HG03196 (cell line): ENCODE results near the gene GNPTAB.
"Not testable (repeated sequence)": the region's sequence is repeated elsewhere in the genome, so short reads cannot be mapped to it uniquely, and the experiment has no call there.

Experiments
- ATAC-seq: cut with Tn5 transposase; IDR thresholded peaks from one replicate; pipeline ENCODE4 v1.9.1; 2021; ENCODE audit not compliant: unreplicated experiment

The GNPTAB gene

DNA sequence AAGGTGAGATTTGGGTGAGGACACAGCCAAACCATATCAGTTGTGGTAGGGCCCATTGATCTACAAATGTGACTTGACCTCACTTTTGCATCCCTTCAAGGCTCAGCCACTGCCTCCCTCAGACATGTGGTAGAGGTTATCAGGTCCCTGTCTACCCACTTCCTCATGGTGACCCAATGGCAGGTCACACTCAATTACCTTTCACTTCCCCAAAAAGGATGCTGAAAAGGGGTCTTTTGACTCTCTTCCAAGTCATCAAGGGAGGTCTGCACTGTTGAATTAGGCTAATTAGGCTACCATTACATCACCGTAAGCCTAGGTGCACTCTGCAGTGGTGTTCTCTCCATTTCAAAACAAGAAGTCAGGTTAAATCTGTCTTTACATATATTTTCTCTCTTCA, 24.0 kb upstream of the GNPTAB start:
- ATAC-seq, result peak; percentile 49

DNA sequence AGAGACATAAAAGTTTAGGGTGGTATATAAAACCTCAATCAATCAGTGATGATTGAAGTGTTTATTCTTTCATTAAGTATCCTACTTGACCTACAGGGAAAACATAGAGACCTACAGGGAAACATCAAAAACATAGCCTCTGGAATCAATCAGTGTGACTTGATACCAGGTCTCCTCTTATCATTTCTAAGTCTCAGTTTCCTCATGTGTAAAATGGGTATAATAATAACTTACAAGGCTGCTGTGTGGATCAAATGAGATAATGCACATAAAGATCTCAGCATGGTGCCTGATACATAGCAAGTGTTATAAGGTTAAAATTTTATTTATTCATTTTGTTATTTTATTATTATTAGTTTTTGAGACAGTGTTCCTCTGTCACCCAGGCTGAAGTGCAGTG, 22.2 kb upstream of the GNPTAB start:
- ATAC-seq, result no peak

DNA sequence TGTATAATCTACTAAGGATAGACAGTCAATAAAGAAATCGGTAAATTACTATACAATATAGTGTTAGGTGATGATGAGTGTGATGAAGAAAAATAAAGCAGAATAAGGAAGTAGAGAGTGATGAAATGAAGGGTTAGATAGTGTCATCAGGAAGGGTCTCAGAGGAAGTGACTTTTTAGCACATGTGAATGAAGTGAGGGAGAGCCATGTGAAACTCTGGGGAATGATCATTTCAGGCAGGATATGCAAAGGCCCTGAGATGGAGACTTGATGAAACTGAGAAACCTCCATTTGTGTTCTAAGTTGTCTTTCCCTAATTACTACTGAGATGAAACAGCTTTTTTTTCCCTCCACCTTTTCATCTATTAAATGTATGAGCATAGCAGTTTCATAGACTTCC, 19.4 kb upstream of the GNPTAB start:
- no peak for ATAC-seq

DNA sequence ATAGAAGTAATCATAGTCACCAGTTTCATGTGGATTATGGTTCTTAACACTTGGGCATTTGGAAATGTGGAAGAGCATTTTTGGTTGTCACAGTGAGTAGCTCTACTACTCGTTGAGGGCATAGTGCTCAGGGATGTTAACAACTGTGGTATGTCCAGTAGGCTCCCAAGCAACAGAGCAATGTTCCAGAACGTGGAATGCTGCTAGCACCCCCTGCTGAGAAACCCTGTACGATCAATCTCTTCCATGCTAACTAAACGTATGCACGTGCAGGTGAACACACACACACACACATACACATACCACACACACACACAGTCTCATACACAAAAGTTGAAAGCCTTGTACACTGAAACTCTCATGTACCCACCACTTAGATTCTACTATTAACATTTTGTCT, 16.6 kb upstream of the GNPTAB start:
- ATAC-seq, result no peak

DNA sequence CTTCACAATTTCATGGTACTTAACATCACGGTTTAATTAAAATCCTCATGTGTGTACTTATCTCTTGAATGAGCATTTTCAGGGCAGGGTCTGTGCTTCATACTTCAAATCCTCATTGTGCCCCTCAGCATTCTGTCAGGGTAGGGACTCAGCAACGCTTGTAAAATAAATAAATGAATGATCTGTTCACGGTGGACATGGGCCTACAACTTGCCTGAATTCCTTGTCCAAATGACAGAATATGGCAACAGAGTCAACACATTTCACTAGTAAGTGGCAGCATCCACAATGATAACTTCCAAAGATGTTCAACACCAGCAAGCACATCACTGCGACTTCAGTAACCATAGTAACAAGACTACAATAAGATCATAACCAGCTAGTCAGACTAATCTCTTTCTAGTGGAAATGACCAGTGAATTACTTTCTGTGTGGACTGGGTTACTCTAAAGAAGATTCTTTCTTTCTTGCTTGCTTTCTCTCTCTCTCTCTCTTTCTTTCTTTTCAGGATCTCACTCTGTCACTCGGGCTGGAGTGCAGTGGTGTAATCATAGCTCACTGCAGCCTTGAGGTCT, 14.5 kb upstream of the GNPTAB start:
- no peak for ATAC-seq

DNA sequence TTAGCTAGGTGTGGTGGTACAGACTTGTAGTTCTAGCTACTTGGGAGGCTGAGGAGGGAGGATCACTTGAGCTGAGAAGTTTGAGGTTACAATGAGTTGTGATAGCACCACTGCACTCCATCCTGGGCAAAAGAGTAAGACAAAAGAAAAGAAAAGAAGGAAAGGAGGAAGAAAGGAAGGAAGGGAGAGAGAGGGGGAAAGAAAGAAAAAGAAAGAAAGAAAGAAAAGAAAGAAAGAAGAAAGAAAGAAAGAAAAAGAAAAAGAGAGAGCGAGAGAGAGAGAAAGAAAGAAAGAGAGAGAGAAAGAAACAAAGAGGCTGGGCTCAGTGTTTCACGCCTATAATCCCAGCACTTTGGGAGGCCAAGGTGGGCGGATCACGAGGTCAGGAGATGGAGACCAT, 10.3 kb upstream of the GNPTAB start:
- ATAC-seq, result no peak

DNA sequence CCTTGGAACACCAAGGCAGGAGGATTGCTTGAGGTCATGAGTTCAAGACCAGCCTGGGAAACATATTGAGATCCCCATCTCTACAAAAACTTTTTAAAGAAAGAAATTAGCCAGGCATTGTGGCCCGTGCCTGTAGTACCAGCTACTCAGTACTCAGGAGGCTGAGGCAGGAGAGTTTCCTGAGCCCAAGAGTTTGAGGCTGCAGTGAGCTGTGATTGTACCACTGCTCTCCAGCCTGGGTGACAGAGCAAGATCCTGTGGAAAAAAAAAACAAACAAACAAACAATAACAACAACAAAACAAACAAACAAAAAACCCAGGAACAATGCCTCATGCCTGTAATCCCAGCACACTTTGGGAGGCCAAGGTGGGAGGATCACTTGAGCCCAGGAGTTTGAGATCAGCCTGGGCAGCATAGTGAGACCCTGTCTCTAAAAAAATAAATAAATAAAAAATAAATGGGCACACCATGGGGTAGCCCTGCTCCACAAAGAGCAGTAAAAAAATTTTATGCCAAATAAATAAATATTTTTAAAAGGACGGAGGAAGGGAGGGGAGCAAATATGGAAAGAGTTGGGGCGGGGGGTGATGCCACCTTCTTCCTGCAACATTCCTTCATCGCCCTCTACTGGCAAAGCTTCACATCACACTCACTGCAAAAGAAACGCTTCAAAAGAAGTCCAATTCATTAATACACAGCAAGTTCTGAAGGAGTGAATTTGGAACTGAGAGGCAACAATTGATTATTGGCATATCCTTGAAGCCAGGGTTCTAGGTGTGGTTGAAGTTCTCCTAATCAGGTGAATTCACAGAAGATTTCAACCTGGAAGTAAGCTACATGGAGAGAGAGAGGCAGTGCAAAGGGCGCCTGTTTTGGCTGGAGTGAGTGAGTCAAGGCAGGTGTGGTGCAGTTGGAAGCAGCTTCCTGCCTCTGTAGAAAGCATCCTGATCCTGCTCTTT, 8.8 kb upstream of the GNPTAB start:
- ATAC-seq, result no peak

DNA sequence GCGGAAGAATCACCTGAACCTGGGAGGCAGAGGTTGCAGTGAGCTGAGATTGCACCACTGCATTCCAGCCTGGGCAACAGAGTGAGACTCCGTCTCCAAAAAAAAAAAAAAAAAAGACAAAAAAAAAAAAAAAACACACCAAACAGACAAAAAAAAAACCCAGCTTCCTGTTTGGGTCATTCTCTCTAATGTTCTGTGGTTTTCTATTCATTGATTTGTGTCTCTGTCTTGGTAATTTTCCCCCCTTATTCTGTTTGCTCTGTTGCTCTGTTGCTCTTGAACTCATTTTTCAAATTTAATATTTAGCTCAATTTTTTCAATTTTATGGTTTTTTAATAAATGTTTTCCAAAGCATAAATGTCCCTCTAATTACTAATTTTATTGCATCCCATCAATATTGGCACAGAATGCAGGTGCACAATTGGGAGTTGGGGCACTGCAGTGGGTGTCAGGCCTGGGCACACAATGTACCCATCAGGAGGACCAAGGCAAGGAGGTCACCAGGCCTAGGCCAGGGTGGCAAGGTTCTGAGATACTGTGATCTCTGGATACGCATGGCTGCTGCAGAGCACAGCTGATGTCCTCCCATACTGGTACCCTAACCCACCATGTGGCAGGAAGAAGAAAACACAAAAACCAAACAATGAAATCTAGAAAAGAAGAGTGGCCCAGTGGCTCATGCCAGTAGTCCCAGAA, 8.0 kb upstream of the GNPTAB start:
- ATAC-seq, result peak; percentile 79

DNA sequence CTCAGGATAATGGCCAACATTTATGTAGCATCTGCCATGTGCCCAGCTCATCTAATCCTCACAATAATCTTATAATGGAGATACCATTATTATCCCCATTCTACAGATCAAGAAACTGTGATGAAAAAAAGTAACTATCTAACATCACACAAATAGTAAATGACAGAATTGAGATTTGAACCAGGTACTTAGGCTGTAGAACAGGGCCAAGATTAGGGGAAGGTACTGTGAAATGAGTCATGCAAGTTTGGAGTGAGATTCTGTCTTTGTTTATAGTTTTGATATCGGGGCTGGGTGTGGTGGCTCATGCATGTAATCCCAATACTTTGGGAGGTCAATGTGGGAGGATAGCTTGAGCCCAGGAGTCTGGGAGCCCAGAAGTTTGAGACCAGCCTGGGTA, 1.3 kb upstream of the GNPTAB start:
- ATAC-seq, result no peak

DNA sequence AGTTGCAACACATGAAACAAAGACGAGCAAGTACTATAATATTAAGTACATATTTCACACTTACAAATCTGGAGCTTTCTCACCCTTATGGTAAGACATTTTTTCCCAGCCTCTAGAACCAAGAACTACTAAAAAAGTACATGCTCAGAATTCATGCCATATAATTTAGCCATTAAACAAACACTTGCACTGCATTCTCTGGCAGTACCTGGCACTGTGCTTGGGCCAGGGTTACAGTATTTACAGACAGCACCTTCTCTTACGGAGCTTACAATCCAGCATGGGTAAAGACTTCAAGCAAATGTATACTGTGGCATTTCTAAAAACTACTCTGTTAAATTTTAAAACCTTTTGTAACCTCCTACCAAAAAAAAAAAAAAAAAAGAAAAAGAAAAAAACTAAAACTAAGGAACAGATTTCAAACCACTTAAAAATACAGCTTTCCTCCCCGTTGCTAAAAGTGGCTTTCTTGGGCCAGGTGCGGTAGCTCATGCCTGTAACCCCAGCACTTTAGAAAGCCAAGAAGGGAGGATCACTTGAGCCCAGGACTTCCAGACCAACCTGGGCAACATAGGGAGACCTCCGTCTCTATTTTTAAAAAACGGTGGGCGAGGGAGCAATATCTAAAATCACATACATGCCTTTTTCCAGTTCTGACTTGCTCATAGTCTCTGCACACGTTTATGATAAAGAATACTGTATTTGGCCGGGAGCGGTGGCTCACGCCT, 956 bp downstream of the GNPTAB start:
- no peak for ATAC-seq

DNA sequence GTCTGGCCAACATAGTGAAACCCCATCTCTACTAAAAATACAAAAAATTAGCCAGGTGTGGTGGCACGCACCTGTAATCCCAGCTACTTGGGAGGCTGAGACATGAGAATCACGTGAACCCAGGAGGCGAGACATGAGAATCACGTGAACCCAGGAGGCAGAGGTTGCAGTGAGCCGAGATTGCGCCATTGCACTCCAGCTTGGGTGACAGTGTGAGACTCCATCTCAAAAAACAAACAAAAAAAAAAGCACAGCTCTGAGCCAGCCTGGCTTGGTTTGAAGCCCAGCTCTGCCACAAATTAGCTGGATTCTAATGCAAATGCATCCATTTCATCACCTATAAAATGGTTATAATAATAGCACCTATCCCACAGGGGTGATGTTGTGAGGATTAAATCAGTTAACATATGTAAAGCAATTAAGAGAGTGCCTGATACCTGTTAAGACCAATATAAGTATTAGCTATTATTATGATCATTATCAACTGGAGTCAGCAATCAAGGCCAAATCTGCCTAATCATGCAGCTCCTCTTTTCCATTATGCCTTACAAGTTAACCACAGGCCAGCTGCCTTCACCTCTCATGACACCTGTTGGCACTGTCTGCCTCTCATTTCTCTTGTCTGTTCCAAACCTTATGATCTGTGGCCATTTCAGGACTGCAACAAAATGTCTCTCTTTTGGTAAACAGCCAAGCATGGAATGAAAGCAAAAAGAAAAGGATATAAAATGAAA, 2.1 kb downstream of the GNPTAB start:
- no peak for ATAC-seq

DNA sequence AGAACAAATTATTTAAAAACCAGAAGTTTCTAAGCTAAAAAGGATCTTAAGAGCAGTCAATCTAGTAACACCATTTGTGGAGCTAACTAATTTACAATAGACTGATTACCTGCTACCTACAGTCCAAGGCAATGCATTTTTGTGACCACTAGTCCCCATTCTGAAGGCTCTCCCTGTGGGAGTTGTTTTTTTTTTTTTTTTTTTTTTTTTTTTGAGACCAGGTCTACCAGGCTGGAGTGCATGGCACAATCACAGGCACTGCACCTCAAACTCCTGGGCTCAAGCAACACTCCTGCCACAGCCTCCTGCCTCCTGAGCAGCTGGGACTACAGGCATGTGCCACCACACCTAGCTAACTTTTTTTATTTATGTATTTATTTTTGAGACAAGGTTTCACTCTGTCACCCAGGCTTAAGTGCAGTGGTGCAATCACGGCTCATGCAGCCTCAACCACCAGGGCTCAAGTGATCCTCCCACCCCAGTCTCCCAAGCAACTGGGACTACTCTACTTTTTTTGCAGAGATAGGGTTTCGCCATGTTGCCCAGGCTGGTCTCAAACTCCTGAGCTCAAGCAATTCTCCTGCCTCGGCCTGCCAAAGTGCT, 3.9 kb downstream of the GNPTAB start:
- ATAC-seq, result no peak

DNA sequence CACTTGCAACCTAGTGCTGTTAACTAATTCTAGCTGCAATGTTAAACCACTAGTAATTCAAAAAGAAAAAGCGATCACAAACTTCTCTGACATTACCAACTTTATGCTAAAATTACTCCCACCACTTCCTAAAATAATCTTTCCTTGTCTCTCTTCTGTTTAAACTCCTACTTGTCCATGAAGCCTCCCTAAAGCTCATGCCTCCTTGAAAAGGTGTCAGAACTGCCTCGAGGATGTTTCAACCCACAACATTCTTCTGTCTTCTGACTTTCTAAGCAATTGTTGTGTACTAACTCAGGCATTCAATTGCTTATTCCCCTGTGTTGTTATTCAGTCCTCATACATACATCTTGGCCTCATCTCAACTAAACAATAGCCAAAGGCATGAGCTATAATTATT, 5.9 kb downstream of the GNPTAB start:
- no peak for ATAC-seq

DNA sequence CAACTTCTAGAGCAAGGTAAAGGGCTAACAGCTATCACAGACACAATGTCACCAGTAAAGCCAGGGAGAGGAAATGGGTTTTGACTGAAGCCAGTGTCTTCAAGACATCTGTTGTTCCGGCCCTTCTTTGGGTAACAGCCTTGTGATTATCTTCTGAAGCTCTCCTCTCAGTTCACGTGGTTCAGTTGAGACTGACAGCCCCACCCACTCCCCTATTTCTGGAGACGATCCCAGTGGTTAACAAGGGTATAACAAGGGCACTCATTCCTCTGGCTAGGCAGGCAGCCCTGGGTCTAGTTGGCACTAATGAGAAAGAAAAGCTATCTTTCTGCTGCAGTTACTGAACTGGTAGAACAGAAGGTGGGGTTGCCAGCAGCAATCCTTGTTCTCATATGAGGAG, 6.9 kb downstream of the GNPTAB start:
- peak; percentile 81 for ATAC-seq

DNA sequence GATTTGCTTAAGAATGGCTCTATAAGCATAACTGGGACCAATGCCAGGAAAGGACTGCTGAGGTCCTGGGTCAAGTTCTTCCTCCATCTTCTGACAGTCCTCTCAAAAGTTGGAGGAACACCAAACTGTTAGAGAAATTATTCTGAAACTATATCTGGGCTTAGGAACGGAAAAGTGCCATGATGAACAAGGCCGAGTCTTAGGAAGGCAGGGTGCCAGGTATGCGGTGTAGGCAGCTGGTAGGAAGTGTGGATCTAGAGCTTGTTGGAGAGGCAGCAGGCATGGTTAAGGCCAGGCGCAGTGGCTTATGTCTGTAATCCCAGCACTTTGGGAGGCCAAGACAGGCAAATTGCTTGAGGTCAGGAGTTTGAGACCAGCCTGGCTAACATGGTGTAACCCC, 7.7 kb downstream of the GNPTAB start:
- no peak for ATAC-seq

DNA sequence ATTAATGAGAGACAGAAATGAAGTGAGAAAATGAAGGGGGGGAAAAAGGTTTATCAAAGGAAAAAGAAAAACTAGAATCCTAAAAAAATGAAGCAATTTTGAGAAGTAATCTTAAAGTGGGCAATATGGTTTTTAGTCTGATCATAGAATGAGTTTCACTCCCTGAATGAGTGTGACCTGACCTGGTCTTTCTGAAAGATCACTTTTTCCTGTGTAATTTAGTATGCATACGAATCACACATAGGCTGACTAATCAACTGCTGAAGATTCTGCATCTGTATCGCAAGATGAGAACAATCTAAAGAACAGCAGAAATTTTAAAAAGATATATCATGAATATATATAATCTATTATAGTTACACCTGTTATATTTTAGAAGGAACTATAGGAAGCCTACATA, 11.3 kb downstream of the GNPTAB start:
- ATAC-seq, result peak; percentile 60

DNA sequence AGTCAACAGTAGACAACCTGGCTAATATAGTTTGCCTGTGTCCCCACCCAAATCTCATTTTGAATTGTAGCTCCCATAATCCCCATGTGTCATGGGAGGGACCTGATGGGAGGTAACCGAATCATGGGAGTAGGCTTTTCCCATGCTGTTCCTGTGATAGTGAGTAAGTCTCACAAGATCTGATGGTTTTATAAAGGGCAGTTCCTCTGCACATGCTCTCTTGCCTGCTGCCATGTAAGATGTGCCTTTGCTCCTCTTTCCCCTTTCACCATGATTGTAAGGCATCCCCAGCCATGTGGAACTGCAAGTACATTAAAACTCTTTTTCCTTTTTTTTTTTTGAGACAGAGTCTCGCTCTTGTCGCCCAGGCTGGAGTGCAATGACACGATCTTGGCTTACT, 12.1 kb downstream of the GNPTAB start:
- ATAC-seq, result not testable (repeated sequence)

DNA sequence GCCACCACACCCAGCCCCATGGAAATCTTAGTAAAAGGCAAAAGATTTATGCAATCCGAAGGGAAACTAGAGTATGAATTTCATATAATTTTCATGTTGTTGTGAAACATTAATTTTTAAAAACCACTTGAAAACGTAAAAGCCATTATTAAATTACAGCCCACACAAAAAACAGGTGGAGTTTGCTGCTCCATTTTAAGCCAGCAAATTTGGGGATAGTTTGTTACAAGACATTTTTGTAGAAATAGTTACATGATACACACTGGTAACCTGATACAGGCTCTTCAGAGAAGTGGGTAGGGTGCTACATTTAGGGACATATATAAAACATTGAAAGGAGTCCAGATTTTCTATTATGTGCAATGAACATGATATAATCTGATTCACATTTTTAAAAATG, 17.6 kb downstream of the GNPTAB start:
- no peak for ATAC-seq

DNA sequence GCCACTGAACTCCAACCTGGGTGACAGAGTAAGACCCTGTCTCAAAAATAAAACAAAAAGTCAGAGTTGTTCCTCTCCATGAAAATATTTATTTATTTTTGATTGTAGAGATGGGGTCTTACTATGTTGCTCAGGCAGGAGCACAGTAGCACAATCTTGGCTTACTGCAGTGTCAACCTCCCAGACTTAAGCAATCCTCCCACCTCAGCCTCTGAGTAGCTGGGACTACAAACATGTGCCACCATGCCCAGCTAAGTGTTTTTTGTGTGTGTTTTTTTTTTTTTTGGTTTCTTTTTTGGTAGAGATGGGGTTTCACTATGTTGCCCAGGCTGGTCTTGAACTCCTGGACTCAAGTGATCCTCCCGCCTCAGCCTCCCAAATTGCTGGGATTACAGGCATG, 18.0 kb downstream of the GNPTAB start:
- not testable (repeated sequence) for ATAC-seq

DNA sequence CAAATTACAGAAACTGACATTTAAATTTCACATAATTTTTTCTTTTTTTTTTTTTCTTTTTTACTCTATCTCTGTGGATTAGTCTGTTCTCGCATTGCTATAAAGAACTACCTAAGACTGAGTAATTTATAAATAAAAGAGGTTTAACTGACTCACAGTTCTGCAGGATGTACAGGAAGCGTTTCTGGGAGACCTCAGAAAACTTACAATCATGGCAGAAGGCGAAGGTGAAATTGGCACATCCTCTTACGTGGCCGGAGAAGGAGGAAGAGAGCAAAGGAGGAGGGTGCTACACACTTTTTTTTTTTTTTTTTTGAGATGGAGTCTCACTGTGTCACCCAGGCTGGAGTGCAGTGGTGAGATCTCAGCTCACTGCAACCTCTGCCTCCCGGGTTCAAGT, 19.4 kb downstream of the GNPTAB start:
- ATAC-seq, result not testable (repeated sequence)
